ENCODE data around the gene OS9. TPM values are rescaled to one million over a fixed set of nuclear protein-coding genes. Genes with fewer than 3 reads are reported as not detected.

OS9 gene
- total and polyA plus RNA-seq, 9 of the 15 experiments (the other 6 are each of a cell fraction or from before 2014, with no cell fraction given) = 4.6 to 105 (median 89.5) TPM

- TF ChIP-seq, protein P1, sequence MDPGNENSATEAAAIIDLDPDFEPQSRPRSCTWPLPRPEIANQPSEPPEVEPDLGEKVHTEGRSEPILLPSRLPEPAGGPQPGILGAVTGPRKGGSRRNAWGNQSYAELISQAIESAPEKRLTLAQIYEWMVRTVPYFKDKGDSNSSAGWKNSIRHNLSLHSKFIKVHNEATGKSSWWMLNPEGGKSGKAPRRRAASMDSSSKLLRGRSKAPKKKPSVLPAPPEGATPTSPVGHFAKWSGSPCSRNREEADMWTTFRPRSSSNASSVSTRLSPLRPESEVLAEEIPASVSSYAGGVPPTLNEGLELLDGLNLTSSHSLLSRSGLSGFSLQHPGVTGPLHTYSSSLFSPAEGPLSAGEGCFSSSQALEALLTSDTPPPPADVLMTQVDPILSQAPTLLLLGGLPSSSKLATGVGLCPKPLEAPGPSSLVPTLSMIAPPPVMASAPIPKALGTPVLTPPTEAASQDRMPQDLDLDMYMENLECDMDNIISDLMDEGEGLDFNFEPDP (CRISPR knock-in tag; IDR thresholded peaks at IDR 0.05) = no peak
- TF ChIP-seq ZNF174 (CRISPR knock-in tag; IDR thresholded peaks at IDR 0.05) (no peak), SMAD3 (CRISPR knock-in tag; conservative IDR thresholded peaks at IDR 0.05) (no peak), ILK (tag; IDR thresholded peaks at IDR 0.05; ENCODE audit: borderline replicate concordance, low read depth) (no peak), CBX3 (IDR thresholded peaks at IDR 0.05; ENCODE audit: borderline replicate concordance in 1 of 2, low read length in 2 of 2) (no peak), DMBX1 (CRISPR knock-in tag; IDR thresholded peaks at IDR 0.05; ENCODE audit: borderline replicate concordance) (no peak), TCF7L2 (IDR thresholded peaks at IDR 0.05; ENCODE audit: low read depth, low read length) (no peak), ZNF740 (CRISPR knock-in tag; IDR thresholded peaks at IDR 0.05) (no peak), ZNF740 (tag; IDR thresholded peaks at IDR 0.05) (0 out of 4 replicates have a peak, but pooled peaks of 1 of the 2 experiments have one; percentile 13), SNIP1 (IDR thresholded peaks at IDR 0.05; ENCODE audit: low read depth) (no peak), EP300 (IDR thresholded peaks at IDR 0.05; ENCODE audit: low read length) (no peak), LARP7 (IDR thresholded peaks at IDR 0.05) (peak; percentile 86; the same call in 1 of the 2 replicates), ESRRA (IDR thresholded peaks at IDR 0.05; ENCODE audit: borderline replicate concordance, low read depth) (no peak), ZNF408 (CRISPR knock-in tag; IDR thresholded peaks at IDR 0.05; ENCODE audit: low read depth) (no peak), ADNP (tag; IDR thresholded peaks at IDR 0.05) (no peak), ZNF263 (CRISPR knock-in tag; IDR thresholded peaks at IDR 0.05; ENCODE audit: borderline replicate concordance) (no peak), KLF10 (CRISPR knock-in tag; IDR thresholded peaks at IDR 0.05) (no peak), ZEB2 (IDR thresholded peaks at IDR 0.05) (peak; percentile 82), CREM (IDR thresholded peaks at IDR 0.05; ENCODE audit: low read depth) (no peak), SAFB (IDR thresholded peaks at IDR 0.05; ENCODE audit: borderline replicate concordance, low read depth, low read length) (no peak), ERF (CRISPR knock-in tag; IDR thresholded peaks at IDR 0.05) (no peak), ZNF717 (CRISPR knock-in tag; IDR thresholded peaks at IDR 0.05) (no peak), LEF1 (IDR thresholded peaks at IDR 0.05) (no peak), SMARCA4 (IDR thresholded peaks at IDR 0.05) (peak; percentile 24; the same call in 1 of the 2 replicates), SP2 (IDR thresholded peaks at IDR 0.05; ENCODE audit: extremely low read depth, low read depth, low read length, poor library complexity, severe bottlenecking) (no peak)
- TF ChIP-seq, protein P2, sequence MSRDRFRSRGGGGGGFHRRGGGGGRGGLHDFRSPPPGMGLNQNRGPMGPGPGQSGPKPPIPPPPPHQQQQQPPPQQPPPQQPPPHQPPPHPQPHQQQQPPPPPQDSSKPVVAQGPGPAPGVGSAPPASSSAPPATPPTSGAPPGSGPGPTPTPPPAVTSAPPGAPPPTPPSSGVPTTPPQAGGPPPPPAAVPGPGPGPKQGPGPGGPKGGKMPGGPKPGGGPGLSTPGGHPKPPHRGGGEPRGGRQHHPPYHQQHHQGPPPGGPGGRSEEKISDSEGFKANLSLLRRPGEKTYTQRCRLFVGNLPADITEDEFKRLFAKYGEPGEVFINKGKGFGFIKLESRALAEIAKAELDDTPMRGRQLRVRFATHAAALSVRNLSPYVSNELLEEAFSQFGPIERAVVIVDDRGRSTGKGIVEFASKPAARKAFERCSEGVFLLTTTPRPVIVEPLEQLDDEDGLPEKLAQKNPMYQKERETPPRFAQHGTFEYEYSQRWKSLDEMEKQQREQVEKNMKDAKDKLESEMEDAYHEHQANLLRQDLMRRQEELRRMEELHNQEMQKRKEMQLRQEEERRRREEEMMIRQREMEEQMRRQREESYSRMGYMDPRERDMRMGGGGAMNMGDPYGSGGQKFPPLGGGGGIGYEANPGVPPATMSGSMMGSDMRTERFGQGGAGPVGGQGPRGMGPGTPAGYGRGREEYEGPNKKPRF (IDR thresholded peaks at IDR 0.05; ENCODE audit: low read depth, low read length) = no peak
Measured at GRCh38 chr12:57754411-57755193, 60.7 kb downstream of the OS9 start, which contains the start of gene MARCHF9 (continued).
